OCI-LY7 (cell line): ENCODE measurements around the gene PSMB1.

ENCODE experiments used
- EZH2phosphoT487 ChIP-seq: fragments of 200-600 bp; sonication (generic); IDR thresholded peaks from 2 replicates; pipeline ENCODE4 v1.6.1; 2018; ENCODE audit warnings: low read depth, borderline replicate concordance, mild to moderate bottlenecking, mixed run types, antibody characterized with exemption, low read length, moderate library complexity, mixed read lengths
- TF ChIP-seq, protein P1 (sequence below): fragments of 200-600 bp; sonication (generic); conservative IDR thresholded peaks from 2 replicates; pipeline ENCODE4 v1.5.1; 2014; ENCODE audit warnings: mild to moderate bottlenecking, antibody characterized with exemption, low read length, moderate library complexity, mixed read lengths

DNA sequence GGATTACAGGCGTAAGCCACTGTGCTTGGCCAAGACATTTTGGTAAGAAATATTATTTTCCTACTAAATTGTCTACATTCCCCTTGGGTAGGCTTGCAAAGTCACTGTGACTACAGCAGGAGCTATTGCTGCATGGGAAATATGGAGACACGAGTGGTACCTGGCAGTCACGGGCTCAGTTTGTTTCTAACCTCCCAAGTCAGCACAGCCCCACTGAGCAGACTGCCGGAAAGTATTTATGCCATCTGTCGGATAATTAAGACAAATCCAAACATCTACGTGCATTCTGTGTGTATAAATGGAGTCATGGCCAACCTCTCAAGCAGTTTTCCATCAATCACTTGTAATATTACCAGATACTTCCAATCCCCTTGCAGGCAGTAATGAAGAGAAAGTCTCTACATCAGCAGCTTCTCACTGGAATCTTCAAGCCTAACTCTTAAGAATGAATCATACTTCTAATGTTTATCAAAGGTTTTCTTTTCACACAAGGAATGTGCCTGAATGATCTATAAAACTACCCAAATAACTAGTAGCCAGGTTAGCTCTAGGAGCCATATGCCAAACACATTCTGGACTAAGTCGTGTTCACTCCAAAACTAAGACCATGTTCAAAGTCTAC is 20.1 kb downstream of the PSMB1 start:
- TF ChIP-seq, protein P1, sequence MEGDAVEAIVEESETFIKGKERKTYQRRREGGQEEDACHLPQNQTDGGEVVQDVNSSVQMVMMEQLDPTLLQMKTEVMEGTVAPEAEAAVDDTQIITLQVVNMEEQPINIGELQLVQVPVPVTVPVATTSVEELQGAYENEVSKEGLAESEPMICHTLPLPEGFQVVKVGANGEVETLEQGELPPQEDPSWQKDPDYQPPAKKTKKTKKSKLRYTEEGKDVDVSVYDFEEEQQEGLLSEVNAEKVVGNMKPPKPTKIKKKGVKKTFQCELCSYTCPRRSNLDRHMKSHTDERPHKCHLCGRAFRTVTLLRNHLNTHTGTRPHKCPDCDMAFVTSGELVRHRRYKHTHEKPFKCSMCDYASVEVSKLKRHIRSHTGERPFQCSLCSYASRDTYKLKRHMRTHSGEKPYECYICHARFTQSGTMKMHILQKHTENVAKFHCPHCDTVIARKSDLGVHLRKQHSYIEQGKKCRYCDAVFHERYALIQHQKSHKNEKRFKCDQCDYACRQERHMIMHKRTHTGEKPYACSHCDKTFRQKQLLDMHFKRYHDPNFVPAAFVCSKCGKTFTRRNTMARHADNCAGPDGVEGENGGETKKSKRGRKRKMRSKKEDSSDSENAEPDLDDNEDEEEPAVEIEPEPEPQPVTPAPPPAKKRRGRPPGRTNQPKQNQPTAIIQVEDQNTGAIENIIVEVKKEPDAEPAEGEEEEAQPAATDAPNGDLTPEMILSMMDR: no peak
- TF ChIP-seq EZH2phosphoT487: no peak
